ENCODE results near the gene EIF3F. TPM values are rescaled to one million over a fixed set of nuclear protein-coding genes. Genes with fewer than 3 reads are reported as not detected.

The EIF3F gene
- total and polyA plus RNA-seq, 2 experiments from 2014 or later = 193 to 359 TPM

DNA sequence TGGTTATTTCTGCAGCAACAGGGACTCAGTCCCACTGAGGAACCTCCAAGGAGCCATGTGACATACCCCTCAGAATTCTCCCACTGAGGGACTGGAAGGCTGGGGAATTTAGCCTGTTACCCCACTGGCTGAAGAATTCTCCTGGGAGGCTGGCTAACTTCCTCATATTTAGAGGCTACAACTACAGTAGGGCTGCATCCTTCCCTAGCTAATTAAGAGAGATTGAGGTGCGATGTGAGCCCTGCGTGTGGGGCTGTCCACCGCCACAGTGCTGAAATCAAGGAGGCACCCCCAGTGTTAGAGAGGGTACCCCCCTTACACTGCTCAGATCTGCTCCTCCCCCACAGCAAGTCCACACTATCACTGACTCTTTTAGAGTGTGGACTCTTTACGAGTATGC is 21.1 kb downstream of the EIF3F start:
- H3K79me2 ChIP-seq (ENCODE audit: insufficient read depth) = no peaks in the 10 kb centered on the region
- no peak overlapping the region for H3K4me2 ChIP-seq (ENCODE audit: unreplicated experiment)
- no peak overlapping the region for H3K9ac ChIP-seq
- in situ Hi-C loops (cut with MboI) = loop anchor here (5.0 to 25.0 kb wide), 2 partner anchors 89 to 554 kb away; no protein-coding TSS in a partner anchor
- TF ChIP-seq EZH2phosphoT487 (IDR thresholded peaks at IDR 0.05; ENCODE audit: insufficient read depth, low read depth) = no peak
- no peak overlapping the region for H3K4me3 ChIP-seq
- 14 to 18% methylated on average over 4 of the region's 4 CpGs for WGBS, 2 experiments (ENCODE audit: low coverage in 1 of 2, low lambda C conversion rate in 2 of 2, missing lambda C conversion rate in 2 of 2)
- no peak for DNase-seq
- H2AFZ ChIP-seq = no peak overlapping the region
- no peaks in the 10 kb centered on the region for H4K20me1 ChIP-seq (ENCODE audit: insufficient read depth)
- H3K4me1 ChIP-seq (ENCODE audit: insufficient read depth) = peaks cover 20% of the 10 kb centered on the region
- no peak overlapping the region for H3K27ac ChIP-seq
- no peaks in the 10 kb centered on the region for H3K27me3 ChIP-seq (replicated peaks; ENCODE audit: insufficient read depth)
- H3F3A ChIP-seq (ENCODE audit: insufficient read depth) = peaks cover 22% of the 10 kb centered on the region
- no peaks in the 10 kb centered on the region for H3K9me3 ChIP-seq (ENCODE audit: low read depth)
- H3K9me2 ChIP-seq (ENCODE audit: insufficient read depth) = no peaks in the 10 kb centered on the region
- H3K36me3 ChIP-seq (ENCODE audit: low read depth) = no peaks in the 10 kb centered on the region

DNA sequence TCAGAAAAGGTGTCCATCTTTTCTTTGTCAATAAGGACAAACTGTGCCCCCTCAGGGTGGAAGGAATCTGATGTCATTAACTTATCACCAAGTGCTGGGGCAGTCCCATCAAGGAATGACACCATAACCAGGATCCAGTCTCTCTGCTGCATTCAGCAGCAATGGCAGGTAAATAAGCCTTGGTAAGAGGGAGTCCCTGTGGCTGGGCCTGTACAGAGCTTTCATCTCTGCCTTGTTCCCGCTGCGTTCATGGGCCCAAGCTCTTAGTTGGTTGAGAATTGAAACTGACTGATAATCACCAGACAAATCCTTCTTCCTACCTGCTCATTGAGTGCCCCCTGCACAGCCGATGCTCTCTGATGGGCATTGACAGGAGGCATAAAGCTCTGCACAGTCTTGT is 22.7 kb downstream of the EIF3F start:
- peaks cover 22% of the 10 kb centered on the region for H3F3A ChIP-seq (ENCODE audit: insufficient read depth)
- H4K20me1 ChIP-seq (ENCODE audit: insufficient read depth) = no peaks in the 10 kb centered on the region
- no peak overlapping the region for H3K9ac ChIP-seq
- TF ChIP-seq EZH2 (IDR thresholded peaks at IDR 0.05; ENCODE audit: insufficient read depth, poor library complexity, severe bottlenecking) (no peak), EZH2phosphoT487 (IDR thresholded peaks at IDR 0.05; ENCODE audit: insufficient read depth, low read depth) (no peak)
- H2AFZ ChIP-seq = no peak overlapping the region
- H3K79me2 ChIP-seq (ENCODE audit: insufficient read depth) = no peaks in the 10 kb centered on the region
- no peak overlapping the region for H3K27ac ChIP-seq
- no peaks in the 10 kb centered on the region for H3K9me3 ChIP-seq (ENCODE audit: low read depth)
- no peak overlapping the region for H3K4me2 ChIP-seq (ENCODE audit: unreplicated experiment)
- no peaks in the 10 kb centered on the region for H3K27me3 ChIP-seq (replicated peaks; ENCODE audit: insufficient read depth)
- 90 to 92% methylated on average over 3 of the region's 3 CpGs for WGBS, 2 experiments (ENCODE audit: low coverage in 1 of 2, low lambda C conversion rate in 2 of 2, missing lambda C conversion rate in 2 of 2)
- no peak overlapping the region for H3K4me3 ChIP-seq
- H3K9me2 ChIP-seq (ENCODE audit: insufficient read depth) = no peaks in the 10 kb centered on the region
- in situ Hi-C loops (cut with MboI) = loop anchor here (5.0 to 25.0 kb wide), 2 partner anchors 87 to 552 kb away; no protein-coding TSS in a partner anchor
- DNase-seq = no peak
- H3K4me1 ChIP-seq (ENCODE audit: insufficient read depth) = peaks cover 20% of the 10 kb centered on the region
- H3K36me3 ChIP-seq (ENCODE audit: low read depth) = no peaks in the 10 kb centered on the region

DNA sequence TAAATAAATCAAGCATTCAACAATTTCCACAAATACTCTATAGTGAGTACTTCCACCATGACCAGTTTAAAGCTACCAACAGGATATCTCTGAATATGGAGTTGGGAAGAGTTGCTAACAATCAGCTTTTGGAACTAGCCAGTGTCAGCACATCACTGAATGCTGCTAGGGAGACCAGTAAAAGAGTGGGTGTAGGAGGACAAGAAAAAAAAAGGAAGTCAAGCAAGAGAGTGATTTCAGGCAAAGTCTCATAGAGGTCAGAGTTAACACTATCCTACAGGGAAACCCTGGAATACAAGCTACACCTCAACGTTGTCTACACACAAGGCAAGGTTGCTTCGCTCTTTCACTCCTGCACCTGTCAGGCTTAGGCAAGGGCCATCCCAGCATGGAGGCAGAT is 24.2 kb downstream of the EIF3F start:
- peak overlapping the region; percentile 44; the same call in 1 of the 2 replicates for H3K27ac ChIP-seq
- H3K4me2 ChIP-seq (ENCODE audit: unreplicated experiment) = peak overlapping the region; percentile 40
- H3K4me1 ChIP-seq (ENCODE audit: insufficient read depth) = peaks cover 32% of the 10 kb centered on the region
- WGBS, 2 experiments (ENCODE audit: low coverage in 1 of 2, low lambda C conversion rate in 2 of 2, missing lambda C conversion rate in 2 of 2) = 68 to 70% methylated on average over 2 of the region's 2 CpGs
- H3F3A ChIP-seq (ENCODE audit: insufficient read depth) = peaks cover 34% of the 10 kb centered on the region
- in situ Hi-C loops (cut with MboI) = loop anchor here (25.0 kb wide), 1 partner anchor 551 kb away; no protein-coding TSS in a partner anchor
- no peaks in the 10 kb centered on the region for H4K20me1 ChIP-seq (ENCODE audit: insufficient read depth)
- no peak overlapping the region for H2AFZ ChIP-seq
- no peak overlapping the region for H3K4me3 ChIP-seq
- H3K9me3 ChIP-seq (ENCODE audit: low read depth) = no peaks in the 10 kb centered on the region
- no peak for DNase-seq
- H3K79me2 ChIP-seq (ENCODE audit: insufficient read depth) = no peaks in the 10 kb centered on the region
- no peak for TF ChIP-seq EZH2 (IDR thresholded peaks at IDR 0.05; ENCODE audit: insufficient read depth, poor library complexity, severe bottlenecking)
- TF ChIP-seq EZH2phosphoT487 (IDR thresholded peaks at IDR 0.05; ENCODE audit: insufficient read depth, low read depth) = no peak
- H3K9me2 ChIP-seq (ENCODE audit: insufficient read depth) = no peaks in the 10 kb centered on the region
- H3K27me3 ChIP-seq (replicated peaks; ENCODE audit: insufficient read depth) = no peaks in the 10 kb centered on the region
- H3K9ac ChIP-seq = no peak overlapping the region
- H3K36me3 ChIP-seq (ENCODE audit: low read depth) = no peaks in the 10 kb centered on the region

DNA sequence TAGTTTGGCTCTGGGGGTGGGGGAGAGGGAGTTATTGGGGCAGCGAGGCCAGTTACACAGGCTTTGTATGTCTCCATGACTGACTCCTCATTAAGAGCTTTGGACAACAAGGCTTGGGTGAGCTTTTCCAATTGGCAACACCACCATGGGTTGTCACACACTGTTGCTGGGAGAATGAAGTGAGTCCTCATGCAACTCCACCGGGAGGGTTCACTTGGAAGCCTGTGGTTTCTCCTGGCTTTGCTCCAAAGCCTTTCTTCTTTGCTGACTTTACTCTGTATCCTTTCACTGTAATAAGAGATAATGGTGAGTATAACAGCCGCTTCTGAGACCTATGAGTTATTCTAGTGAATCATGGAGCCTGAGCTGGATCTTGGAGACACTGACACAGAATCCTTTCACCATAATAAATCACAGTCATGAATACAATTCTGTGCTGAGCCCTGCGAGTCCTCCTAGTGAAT is 24.9 kb downstream of the EIF3F start:
- DNase-seq = peak; percentile 95
- peak overlapping the region; percentile 40 for H3K4me2 ChIP-seq (ENCODE audit: unreplicated experiment)
- peak overlapping the region; percentile 49 for H3K27ac ChIP-seq
- H3K36me3 ChIP-seq (ENCODE audit: low read depth) = no peaks in the 10 kb centered on the region
- WGBS, 2 experiments (ENCODE audit: low coverage in 1 of 2, low lambda C conversion rate in 2 of 2, missing lambda C conversion rate in 2 of 2) = 0 to 9% methylated on average over 3 to 4 of the region's 4 CpGs
- H3F3A ChIP-seq (ENCODE audit: insufficient read depth) = peaks cover 40% of the 10 kb centered on the region
- H3K9me3 ChIP-seq (ENCODE audit: low read depth) = no peaks in the 10 kb centered on the region
- no peak overlapping the region for H2AFZ ChIP-seq
- H4K20me1 ChIP-seq (ENCODE audit: insufficient read depth) = no peaks in the 10 kb centered on the region
- no peaks in the 10 kb centered on the region for H3K9me2 ChIP-seq (ENCODE audit: insufficient read depth)
- no peaks in the 10 kb centered on the region for H3K27me3 ChIP-seq (replicated peaks; ENCODE audit: insufficient read depth)
- H3K4me1 ChIP-seq (ENCODE audit: insufficient read depth) = peaks cover 38% of the 10 kb centered on the region
- TF ChIP-seq EZH2phosphoT487 (IDR thresholded peaks at IDR 0.05; ENCODE audit: insufficient read depth, low read depth) (no peak), EZH2 (IDR thresholded peaks at IDR 0.05; ENCODE audit: insufficient read depth, poor library complexity, severe bottlenecking) (no peak)
- H3K79me2 ChIP-seq (ENCODE audit: insufficient read depth) = no peaks in the 10 kb centered on the region
- no peak overlapping the region for H3K9ac ChIP-seq
- in situ Hi-C loops (cut with MboI) = loop anchor here (25.0 kb wide), 1 partner anchor 550 kb away; no protein-coding TSS in a partner anchor
- no peak overlapping the region for H3K4me3 ChIP-seq

All from GM23248 (cell line).